Mesenteric fat pad (tissue), 1 donor: Measurements from ENCODE around the gene TECPR2. TPM values are rescaled to one million over a fixed set of nuclear protein-coding genes. Genes with fewer than 3 reads are reported as not detected.

Experiments
- DNase-seq: peaks from one replicate; pipeline ENCODE4 v3.0.0-alpha.2; 2020; ENCODE audit warnings: low spot score
- total RNA-seq: library from RNA; stranded (reverse); fragmentation: NEBNext Ultra II Directional; extraction: Animal tissue kit (Norgen Biotek cat#: 25700); gene quantifications from one replicate; pipeline ENCODE4 v1.2.1, GENCODE V29; 2021
- donor health status: DM: yes; HTN: yes; CAD: no.

The TECPR2 gene
- total RNA-seq, 1 donor from 2014 or later: 29.5 TPM

DNA sequence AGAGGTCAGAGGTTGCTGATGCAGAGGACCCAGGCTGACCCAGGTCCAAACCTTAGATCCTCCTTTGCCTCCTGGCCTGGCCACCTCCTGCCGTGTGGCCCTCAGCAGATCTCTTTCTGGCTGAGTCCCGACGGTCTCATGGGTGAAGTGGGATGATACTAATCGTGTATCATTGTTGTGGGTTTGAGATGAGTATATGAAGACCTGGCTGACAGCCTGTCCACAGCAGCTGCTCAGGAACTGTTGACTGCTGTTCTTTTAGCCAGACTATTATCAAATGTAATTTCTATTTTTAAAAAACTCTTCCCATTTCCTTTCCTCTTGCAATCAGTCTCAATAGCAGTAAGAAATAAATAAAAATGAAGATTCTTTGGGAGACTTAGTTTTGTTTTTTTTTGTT, 101.3 kb downstream of the TECPR2 start:
- DNase-seq: no peak

GRCh38 chr14:102464846-102465341, 102.2 kb downstream of the TECPR2 start:
- DNase-seq: no peak

- DNase-seq: no peak
Observed at GRCh38 chr14:102469261-102469660, 106.5 kb downstream of the TECPR2 start.

DNA sequence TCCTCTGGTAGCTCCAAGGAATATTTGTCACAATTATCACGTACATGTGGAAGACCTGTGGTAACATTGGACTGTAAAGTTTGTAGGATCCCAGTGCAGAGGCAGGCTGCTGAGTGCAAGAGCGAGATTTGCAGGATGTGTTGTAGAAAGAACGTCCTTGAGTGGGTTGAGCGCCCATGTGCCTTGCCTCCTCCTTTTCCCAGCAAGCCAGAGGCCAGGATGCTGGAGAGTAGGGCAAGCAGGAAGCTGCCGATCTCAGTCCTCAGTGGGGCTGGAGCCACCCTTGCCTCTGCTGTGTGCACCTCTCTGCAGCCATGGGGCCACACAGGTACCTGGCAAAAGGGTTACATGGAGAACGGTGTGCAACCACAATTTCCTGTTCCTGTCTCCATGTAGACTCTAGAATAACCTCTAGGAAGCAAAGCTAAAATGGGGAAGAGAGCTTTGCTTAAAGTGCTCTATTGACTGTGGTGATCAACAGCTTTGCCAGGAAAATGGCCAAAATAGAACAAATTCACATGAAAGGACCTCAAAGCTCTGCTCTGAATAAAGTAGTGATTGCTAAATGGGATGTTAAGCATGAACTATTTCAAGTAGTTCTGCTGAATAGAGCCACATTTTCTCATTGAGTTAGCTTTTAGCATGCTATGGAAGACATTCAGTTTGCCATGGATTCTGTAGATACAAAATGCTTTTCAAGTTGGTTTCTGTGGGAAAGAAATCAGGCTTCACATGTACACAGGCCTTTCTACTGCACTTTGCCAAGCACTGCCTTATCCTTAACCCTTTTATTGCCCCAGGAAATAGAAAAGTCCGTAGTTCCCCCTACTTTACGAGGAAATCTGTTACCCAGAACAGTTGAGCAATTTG, 109.4 kb downstream of the TECPR2 start:
- no peak for DNase-seq

GRCh38 chr14:102472791-102473150, 110.0 kb downstream of the TECPR2 start:
- DNase-seq: no peak

GRCh38 chr14:102473559-102473958, 110.8 kb downstream of the TECPR2 start:
- no peak for DNase-seq

- DNase-seq: no peak
Observed at GRCh38 chr14:102474934-102475333, 112.2 kb downstream of the TECPR2 start.

DNA sequence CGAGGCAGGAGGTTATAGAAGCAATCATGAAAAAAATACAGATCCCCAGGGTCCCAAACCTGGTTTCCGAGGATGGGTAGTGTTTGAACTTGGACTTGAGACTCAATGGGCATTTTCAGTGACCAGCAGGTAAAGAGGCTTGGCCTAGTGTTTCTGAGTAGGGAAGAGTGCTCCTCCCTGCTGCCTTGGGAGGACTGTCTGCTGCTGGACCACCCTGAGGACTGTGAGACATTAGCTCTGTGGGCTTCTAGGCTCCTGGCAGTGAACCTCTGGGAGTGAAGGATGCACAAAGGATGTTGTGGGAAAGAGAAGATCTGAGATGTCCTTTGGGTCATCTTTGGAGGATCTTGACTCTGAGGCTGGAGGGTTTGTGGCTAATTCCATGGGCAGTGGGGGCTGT, 116.4 kb downstream of the TECPR2 start:
- DNase-seq: no peak

- DNase-seq: no peak
Observed at GRCh38 chr14:102479777-102480176, 117.0 kb downstream of the TECPR2 start.

DNA sequence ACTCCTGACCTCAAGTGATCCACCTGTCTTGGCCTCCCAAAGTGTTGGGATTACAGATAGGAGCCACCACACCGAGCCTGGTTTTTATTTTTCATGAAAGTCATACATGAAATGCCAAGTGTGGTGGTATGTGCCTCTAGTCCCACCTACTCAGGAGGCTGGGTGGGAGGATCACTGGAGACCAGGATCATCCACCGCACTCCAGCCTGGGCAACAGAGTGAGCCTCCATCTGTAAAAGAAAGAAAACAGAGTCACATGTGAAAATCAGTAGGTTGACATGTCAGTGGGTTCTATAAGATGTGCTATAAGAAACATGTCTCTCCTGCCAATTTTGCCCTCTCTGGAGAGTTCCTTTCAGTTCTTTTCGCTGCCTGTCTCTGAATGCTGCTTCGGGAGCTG, 118.6 kb downstream of the TECPR2 start:
- no peak for DNase-seq

- DNase-seq: no peak
Observed at GRCh38 chr14:102481791-102482238, 119.1 kb downstream of the TECPR2 start.

DNA sequence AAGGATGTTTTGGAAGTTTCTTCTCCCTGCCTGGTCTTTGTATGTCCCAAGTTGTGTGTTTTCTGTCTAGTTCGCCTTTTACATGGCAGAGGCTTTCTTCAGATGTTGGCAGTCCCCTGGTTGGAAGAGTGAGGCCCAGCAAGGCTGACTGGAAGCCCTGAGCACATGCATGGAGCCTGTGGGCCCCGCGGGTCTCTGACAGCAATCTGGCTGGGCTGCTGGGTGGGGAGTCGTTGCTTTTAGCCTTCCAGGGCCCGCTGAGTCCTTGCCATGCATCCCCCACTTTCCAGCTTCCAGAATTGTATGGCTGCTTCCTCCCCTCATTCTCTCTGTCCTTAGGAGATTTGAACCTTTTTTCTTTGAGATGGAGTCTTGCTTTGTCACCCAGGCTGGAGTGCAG, 121.6 kb downstream of the TECPR2 start:
- no peak for DNase-seq

GRCh38 chr14:102485693-102486512, 123.2 kb downstream of the TECPR2 start:
- no peak for DNase-seq

- no peak for DNase-seq
Observed at GRCh38 chr14:102486513-102487203, 123.9 kb downstream of the TECPR2 start.

GRCh38 chr14:102487204-102487577, 124.5 kb downstream of the TECPR2 start:
- no peak for DNase-seq

DNA sequence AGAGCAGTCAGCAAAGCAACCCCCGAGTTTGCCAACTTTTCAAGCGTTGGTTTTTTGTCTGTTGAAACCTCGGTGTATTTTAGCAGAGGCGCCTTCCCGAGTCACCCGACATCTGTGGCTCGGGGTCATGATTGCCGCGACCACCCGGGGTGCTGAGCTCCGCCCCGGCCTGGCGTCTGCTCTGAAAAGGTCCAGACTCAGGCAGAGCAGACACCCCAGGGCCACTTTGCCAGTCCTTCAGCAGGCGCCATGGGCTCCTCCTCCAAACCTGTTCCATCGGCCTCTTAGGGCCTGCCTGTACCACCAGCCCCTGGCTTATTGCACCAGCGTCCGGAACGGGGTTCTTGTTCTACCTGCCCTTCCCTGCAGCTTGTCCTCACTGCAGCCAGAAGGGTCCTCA, 127.7 kb downstream of the TECPR2 start:
- no peak for DNase-seq

DNA sequence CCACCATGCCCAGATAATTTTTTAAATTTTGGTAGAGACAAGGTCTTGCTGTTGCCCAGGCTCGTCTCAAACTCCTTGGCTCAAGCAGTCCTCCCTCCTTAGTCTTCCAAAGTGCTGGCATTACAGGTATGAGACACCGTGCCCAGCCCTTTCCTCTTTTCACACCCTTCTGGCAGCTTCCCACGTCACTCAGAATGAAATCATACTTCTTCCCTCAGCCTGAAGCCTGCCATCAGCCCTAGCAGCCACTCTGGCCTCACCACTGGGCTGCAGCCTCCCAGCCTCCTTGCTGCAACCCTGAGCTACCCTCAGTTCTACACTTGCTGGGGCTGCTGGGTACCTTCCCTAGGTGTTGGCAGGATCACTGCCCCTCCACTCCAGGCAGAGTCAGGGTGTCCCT, 128.6 kb downstream of the TECPR2 start:
- DNase-seq: no peak

GRCh38 chr14:102491786-102492530, 129.2 kb downstream of the TECPR2 start:
- DNase-seq: no peak

DNA sequence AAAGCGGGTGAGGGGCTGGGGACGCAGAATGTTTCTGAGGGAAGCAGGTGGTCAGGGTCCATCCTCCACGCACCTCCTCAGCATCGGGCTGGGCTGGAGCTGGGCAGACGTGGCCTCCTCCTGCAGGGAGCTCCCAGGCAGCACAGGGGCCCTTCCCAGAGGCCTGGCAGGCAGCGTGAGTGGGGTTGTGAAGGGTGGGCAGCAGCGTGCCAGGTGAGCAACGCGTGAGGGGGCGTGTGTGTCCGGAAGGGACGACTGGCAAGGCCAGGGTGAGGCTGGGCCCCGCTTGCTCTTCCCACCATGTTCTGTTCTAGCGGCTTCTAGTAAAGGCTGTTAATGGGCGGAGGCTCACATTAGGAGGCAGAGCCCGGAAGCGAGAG, 129.8 kb downstream of the TECPR2 start:
- no peak for DNase-seq

- no peak for DNase-seq
Observed at GRCh38 chr14:102493096-102493495, 130.4 kb downstream of the TECPR2 start.

DNA sequence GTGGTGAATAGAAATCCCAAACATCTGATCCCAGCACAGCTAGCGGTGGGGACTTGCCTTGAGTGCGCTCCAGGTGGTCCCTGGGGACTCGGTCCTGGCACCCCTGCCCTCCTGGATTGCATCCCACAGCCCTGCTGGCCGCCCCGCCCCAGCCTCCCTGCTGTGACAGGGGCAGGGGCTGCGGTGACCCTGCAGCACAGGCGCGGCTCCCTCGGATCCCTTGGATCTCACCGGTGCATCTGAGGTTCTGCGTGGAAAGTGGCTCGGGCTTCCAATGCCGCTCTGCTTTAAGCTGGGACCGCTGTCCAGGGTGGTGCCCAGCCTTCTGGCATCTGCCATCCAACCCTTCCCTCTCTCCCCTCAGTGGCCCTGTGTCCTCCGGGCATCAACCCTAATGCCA, 130.8 kb downstream of the TECPR2 start:
- no peak for DNase-seq
